Measurements from ENCODE around the gene SLC15A1.

The SLC15A1 gene

GRCh38 chr13:98742961-98743360 is 9.5 kb downstream of the SLC15A1 start:
- Histone ChIP-seq H3K4me1 (ENCODE audit: control insufficient read depth in 1 of 2, insufficient read depth in 1 of 2, low read depth in 1 of 2, low read length in 1 of 2) (no peaks in the 10 kb centered on the region), H3K4me3 (ENCODE audit: low read depth in 1 of 2, low read length in 1 of 2) (no peak overlapping the region), H3K27ac (no peak overlapping the region), H3K9me3 (no peaks in the 10 kb centered on the region), H3K36me3 (no peaks in the 10 kb centered on the region), H3K27me3 (no peaks in the 10 kb centered on the region)
- TF ChIP-seq CTCF (IDR thresholded peaks at IDR 0.05): no peak

GRCh38 chr13:98741741-98742435 is 10.6 kb downstream of the SLC15A1 start:
- Histone ChIP-seq H3K9me3 (no peaks in the 10 kb centered on the region), H3K27me3 (no peaks in the 10 kb centered on the region), H3K4me3 (ENCODE audit: low read depth in 1 of 2, low read length in 1 of 2) (no peak overlapping the region)

GRCh38 chr13:98740131-98740530 is 12.3 kb downstream of the SLC15A1 start:
- no peak for TF ChIP-seq CTCF (IDR thresholded peaks at IDR 0.05)
- Histone ChIP-seq H3K27ac (no peak overlapping the region), H3K4me1 (ENCODE audit: control insufficient read depth in 1 of 2, insufficient read depth in 1 of 2, low read depth in 1 of 2, low read length in 1 of 2) (no peaks in the 10 kb centered on the region), H3K36me3 (no peaks in the 10 kb centered on the region), H3K4me3 (ENCODE audit: low read depth in 1 of 2, low read length in 1 of 2) (no peak overlapping the region), H3K27me3 (no peaks in the 10 kb centered on the region), H3K9me3 (no peaks in the 10 kb centered on the region)

More at GRCh38 chr13:98741741-98742435, 10.6 kb downstream of the SLC15A1 start:
- no peaks in the 10 kb centered on the region for H3K4me1 ChIP-seq (ENCODE audit: control insufficient read depth in 1 of 2, insufficient read depth in 1 of 2, low read depth in 1 of 2, low read length in 1 of 2)
- no peaks in the 10 kb centered on the region for H3K36me3 ChIP-seq
- TF ChIP-seq CTCF (IDR thresholded peaks at IDR 0.05): no peak
- H3K27ac ChIP-seq: no peak overlapping the region

DNA sequence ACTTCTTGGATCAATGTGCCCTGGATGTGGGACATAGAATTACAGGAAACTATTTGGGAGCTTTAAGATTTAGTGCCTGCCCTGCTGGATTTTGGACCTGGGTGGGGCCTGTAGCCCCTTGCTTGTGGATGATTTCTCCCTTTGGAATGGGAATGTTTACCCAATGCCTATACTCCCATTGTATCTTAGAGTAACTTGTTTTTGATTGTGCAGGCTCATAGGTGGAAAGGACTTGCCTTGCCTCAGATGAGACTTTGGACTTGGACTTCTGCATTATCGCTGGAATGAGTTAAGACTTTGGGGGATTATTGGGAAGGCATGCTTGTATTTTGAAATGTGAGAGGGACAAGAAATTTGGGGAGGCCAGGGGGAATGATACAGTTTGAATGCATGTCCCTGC is 13.5 kb downstream of the SLC15A1 start:
- H3K36me3 ChIP-seq: no peaks in the 10 kb centered on the region
- H3K4me1 ChIP-seq (ENCODE audit: control insufficient read depth in 1 of 2, insufficient read depth in 1 of 2, low read depth in 1 of 2, low read length in 1 of 2): no peaks in the 10 kb centered on the region
- no peak for TF ChIP-seq CTCF (IDR thresholded peaks at IDR 0.05)
- H3K9me3 ChIP-seq: no peaks in the 10 kb centered on the region
- no peak overlapping the region for H3K27ac ChIP-seq
- no peak overlapping the region for H3K4me3 ChIP-seq (ENCODE audit: low read depth in 1 of 2, low read length in 1 of 2)
- H3K27me3 ChIP-seq: no peaks in the 10 kb centered on the region

GRCh38 chr13:98738213-98738612 is 14.3 kb downstream of the SLC15A1 start:
- no peak for TF ChIP-seq CTCF (IDR thresholded peaks at IDR 0.05)
- Histone ChIP-seq H3K27me3 (no peaks in the 10 kb centered on the region), H3K9me3 (no peaks in the 10 kb centered on the region), H3K27ac (no peak overlapping the region), H3K36me3 (no peaks in the 10 kb centered on the region), H3K4me1 (ENCODE audit: control insufficient read depth in 1 of 2, insufficient read depth in 1 of 2, low read depth in 1 of 2, low read length in 1 of 2) (no peaks in the 10 kb centered on the region), H3K4me3 (ENCODE audit: low read depth in 1 of 2, low read length in 1 of 2) (no peak overlapping the region)

Measured in neutrophil (primary cell).